AG10803 (cell line): ENCODE measurements around the gene STK32C.
"Not testable (repeated sequence)": the region's sequence is repeated elsewhere in the genome, so short reads cannot be mapped to it uniquely, and the experiment has no call there.

ENCODE experiments used
- DNase-seq: peaks from one replicate; pipeline ENCODE4 v3.0.0; 2010; ENCODE audit warnings: low read depth
- H3K4me3 ChIP-seq: 2 replicates; pipeline ENCODE4 v1.5.1; 2011; ENCODE audit warnings: mild to moderate bottlenecking, low read length, control low read depth
- TF ChIP-seq, protein P1 (sequence below): conservative IDR thresholded peaks from 2 replicates; pipeline ENCODE4 v1.5.1; 2011; ENCODE audit warnings: mild to moderate bottlenecking, low read length, control low read depth, inconsistent platforms

Gene STK32C

DNA sequence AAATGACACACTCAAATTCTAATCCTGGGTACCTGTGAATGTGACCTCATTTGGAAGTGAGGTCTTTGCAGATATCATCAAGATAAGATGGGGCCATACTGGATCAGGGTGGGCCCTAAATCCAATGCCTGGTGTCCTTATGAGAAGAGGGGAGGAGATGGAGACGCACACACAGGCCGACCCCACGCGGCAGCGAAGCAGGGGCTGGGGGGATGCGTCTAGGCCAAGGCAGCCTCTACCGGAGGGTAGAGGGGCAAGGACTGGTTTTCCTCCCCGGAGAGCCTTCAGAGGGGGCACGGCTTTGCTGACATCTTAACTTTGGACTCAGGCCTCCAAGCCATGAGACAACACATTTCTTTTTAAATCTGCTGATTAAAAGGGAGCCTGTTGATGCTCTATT, 87.7 kb downstream of the STK32C start:
- H3K4me3 ChIP-seq, result no peak overlapping the region
- DNase-seq, result no peak
- TF ChIP-seq, protein P1, sequence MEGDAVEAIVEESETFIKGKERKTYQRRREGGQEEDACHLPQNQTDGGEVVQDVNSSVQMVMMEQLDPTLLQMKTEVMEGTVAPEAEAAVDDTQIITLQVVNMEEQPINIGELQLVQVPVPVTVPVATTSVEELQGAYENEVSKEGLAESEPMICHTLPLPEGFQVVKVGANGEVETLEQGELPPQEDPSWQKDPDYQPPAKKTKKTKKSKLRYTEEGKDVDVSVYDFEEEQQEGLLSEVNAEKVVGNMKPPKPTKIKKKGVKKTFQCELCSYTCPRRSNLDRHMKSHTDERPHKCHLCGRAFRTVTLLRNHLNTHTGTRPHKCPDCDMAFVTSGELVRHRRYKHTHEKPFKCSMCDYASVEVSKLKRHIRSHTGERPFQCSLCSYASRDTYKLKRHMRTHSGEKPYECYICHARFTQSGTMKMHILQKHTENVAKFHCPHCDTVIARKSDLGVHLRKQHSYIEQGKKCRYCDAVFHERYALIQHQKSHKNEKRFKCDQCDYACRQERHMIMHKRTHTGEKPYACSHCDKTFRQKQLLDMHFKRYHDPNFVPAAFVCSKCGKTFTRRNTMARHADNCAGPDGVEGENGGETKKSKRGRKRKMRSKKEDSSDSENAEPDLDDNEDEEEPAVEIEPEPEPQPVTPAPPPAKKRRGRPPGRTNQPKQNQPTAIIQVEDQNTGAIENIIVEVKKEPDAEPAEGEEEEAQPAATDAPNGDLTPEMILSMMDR, result no peak

DNA sequence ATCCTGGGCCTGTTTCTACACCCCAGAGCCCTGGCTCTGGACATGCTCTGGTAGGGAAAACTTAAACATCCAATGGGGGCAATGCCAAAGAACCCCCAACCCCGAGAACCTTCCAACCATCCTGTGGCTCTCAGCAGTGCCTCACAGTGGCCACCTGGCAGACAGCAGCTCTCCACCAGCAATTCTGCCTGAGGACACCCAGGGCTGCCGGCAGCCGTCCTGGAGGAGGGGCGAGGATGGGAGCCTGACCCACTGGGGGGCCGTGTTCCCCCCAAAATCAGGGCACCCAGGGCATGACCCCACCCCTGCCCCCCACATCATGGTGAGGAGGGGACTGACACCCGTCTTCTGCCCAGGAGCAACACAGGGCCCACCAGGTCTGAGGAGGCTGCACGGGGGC, 88.3 kb downstream of the STK32C start:
- TF ChIP-seq, protein P1, result no peak
- DNase-seq, result no peak
- H3K4me3 ChIP-seq, result no peak overlapping the region

DNA sequence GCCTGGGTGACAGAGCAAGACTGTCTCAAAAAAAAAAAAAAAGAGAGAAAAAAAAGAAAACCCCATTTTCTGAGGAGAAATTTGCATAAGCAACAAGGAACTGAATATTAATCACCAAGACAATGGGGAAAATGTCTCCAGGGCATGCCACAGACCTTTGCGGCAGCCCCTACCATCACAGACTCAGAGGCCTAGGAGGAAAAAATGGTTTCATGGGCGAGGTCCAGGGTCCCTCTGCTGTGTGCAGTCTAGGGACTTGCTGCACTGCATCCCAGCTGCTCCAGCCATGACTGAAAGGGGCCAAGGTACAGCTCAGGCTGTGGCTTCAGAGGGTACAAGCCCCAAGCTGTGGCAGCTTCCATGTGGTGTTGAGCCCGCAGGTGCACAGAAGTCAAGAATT, 91.3 kb downstream of the STK32C start:
- H3K4me3 ChIP-seq, DNase-seq: not testable (repeated sequence)

DNA sequence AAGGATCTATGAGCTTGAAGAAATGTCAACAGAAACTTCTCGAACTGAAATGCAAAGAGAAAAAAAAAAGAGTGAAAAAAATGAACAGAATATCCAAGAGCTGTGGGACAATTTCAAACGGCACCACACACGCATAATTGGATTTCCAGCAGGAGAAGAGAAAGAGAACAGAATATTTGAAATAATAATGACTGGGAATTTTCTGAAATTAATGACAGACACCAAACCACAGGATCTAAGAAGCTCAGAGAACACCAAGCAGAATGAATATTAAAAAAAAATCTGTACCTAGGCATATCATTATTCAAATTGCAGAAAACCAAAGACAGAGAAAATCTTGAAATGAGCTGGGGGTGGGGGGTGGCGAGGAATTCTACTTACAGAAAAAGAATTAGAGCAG, 93.8 kb downstream of the STK32C start:
- no peak for DNase-seq
- TF ChIP-seq, protein P1, result no peak
- no peak overlapping the region for H3K4me3 ChIP-seq

DNA sequence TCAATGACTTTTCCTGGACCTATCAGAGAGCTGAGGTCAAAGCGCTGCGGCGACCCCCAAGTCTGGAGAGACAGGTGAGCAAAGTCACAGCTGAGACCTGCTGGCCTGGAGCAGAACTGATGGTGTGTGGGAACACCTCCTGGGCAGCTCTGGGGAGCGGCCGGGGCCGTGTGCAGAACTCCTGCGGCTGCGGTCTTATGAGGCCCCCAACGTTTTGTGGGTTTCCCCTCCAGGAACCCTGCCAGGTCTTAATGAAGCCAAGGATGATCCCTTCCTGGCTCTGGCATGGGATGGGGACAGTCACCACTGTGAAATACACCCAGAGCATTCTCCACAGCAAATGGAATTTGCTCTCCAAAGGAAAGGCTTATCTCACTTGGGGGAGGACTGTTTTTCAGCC, 94.9 kb downstream of the STK32C start:
- no peak for DNase-seq
- TF ChIP-seq, protein P1, result no peak
- H3K4me3 ChIP-seq, result no peak overlapping the region

DNA sequence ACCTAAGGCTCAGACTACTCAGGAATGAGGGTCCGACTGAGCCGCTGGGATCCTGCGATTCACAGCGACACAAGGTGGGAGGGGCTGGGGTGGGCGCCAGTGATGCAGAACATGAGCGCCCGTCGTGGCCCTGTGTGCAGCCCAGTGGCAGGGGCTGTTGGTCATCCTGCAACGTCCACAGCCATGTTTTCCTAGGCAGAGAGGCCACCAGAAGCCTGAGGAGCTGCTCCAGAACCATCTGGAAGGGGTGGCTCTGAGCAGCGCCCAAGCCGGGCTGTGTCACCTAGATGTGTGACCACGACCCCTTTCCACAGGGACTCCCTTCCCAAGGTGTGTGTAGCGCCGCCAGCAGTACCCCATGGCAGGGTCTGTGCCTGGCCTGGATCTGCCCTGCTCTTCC, 96.5 kb downstream of the STK32C start:
- TF ChIP-seq, protein P1, result no peak
- H3K4me3 ChIP-seq, result no peak overlapping the region
- DNase-seq, result no peak

DNA sequence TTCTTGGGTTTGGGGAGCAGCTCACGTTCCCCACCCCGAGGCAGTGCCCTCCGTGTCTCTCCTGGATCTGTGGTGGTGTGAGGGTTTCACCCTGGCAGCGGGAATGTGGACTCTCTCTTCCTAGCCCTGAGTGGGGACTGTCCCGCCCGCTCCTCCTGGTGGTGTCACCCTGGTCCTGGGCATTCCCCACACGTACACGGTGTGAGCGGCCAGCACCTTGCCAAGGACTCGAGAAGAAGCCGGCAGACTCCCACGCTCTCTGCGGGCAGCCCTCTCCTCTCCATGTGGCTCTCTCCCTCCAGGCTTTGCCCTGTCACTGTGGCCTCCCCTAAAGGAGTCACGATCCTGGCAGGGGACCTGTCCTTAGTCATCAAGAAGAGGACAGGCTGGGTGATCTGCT, 97.0 kb downstream of the STK32C start:
- DNase-seq, result no peak
- TF ChIP-seq, protein P1, result no peak
- no peak overlapping the region for H3K4me3 ChIP-seq

DNA sequence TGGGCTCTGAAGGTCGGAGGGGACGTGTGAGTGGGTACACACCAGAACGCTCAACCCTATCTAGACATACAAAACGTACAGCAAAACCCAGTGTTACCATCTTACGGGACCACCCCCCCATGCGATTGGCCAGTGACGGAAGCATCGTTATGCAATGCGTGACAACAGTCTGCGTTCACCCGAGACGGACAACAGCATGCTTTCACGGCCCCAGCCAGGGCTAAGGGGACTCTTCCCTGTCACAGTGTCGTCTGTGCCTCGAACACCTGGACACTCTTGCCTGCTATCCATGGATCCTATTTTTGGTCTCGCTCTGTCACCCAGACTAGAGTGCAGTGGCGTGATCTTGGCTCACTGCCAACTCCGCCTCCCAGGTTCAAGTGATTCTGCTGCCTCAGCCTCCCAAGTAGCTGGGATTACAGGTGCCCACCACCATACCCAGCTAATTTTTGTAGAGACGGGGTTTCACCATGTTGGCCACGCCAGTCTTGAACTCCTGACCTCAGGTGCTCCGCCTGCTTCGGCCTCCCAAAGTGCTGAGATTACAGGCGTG, 97.7 kb downstream of the STK32C start:
- TF ChIP-seq, protein P1, result no peak
- H3K4me3 ChIP-seq, result no peak overlapping the region
- no peak for DNase-seq
